NT2/D1 (cell line): Measurements from ENCODE around the gene SSB.
A peak's percentile ranks its signal among the peaks of the same experiment; 100 is the strongest.
"Not testable (repeated sequence)": the region's sequence is repeated elsewhere in the genome, so short reads cannot be mapped to it uniquely, and the experiment has no call there.

Experiments
- DNase-seq: peaks from one replicate; pipeline ENCODE4 v3.0.0-alpha.2; 2011; ENCODE audit warnings: low read depth, low spot score
- H3K27me3 ChIP-seq: 2 replicates; pipeline ENCODE4 v1.6.0; 2011; ENCODE audit warnings: mild to moderate bottlenecking; ENCODE audit not compliant: insufficient read length, insufficient read depth
- H3K36me3 ChIP-seq: 2 replicates; pipeline ENCODE4 v1.6.1; 2011; ENCODE audit warnings: mild to moderate bottlenecking, low read length, mixed read lengths; ENCODE audit not compliant: insufficient read depth, insufficient read length
- H3K4me1 ChIP-seq: 2 replicates; pipeline ENCODE4 v1.5.1; 2011; ENCODE audit not compliant: insufficient read depth, insufficient read length
- H3K4me3 ChIP-seq: 2 replicates; pipeline ENCODE4 v1.5.1; 2011; ENCODE audit warnings: low read depth; ENCODE audit not compliant: insufficient read length
- H3K9ac ChIP-seq: 2 replicates; pipeline ENCODE4 v1.6.0; 2011; ENCODE audit warnings: low read depth; ENCODE audit not compliant: insufficient read length
- H3K9me3 ChIP-seq: 2 replicates; pipeline ENCODE4 v1.5.1; 2011; ENCODE audit warnings: mild to moderate bottlenecking, low read length; ENCODE audit not compliant: insufficient read depth
- SUZ12 ChIP-seq: IDR thresholded peaks from 2 replicates; pipeline ENCODE4 v1.6.1; 2011; ENCODE audit not compliant: insufficient read length, insufficient read depth; ENCODE audit errors: extremely low read depth
- YY1 ChIP-seq: IDR thresholded peaks from 2 replicates; pipeline ENCODE4 v1.6.1; 2011; ENCODE audit not compliant: insufficient read length, insufficient read depth
- ZNF274 ChIP-seq: IDR thresholded peaks from 2 replicates; pipeline ENCODE4 v1.6.1; 2011; ENCODE audit warnings: mild to moderate bottlenecking, low read depth, low read length

SSB gene

GRCh38 chr2:169798718-169799592 is at the start of gene SSB:
Gene SSB (plus strand): TSS chr2:169798871. CDS start chr2:169800961, 2,090 bp downstream.
- Histone ChIP-seq H3K4me3 (peak within 1 kb of the TSS; percentile 91), H3K9ac (peak within 1 kb of the TSS; percentile 97), H3K9me3 (peaks cover 4% of the 10 kb centered on the region; the same call in 1 of the 2 replicates), H3K4me1 (no peaks in the 10 kb centered on the region), H3K27me3 (no peaks in the 10 kb centered on the region), H3K36me3 (peaks cover 37% of the 10 kb centered on the region)
- TF ChIP-seq ZNF274 (no peak), YY1 (no peak), SUZ12 (no peak)
- DNase-seq: peak; percentile 89

- TF ChIP-seq YY1: no peak
- TF ChIP-seq SUZ12: no peak
- TF ChIP-seq ZNF274: no peak
- peaks cover 13% of the 10 kb centered on the region; the same call in 1 of the 2 replicates for H3K9me3 ChIP-seq
- H3K36me3 ChIP-seq: peaks cover 28% of the 10 kb centered on the region
- H3K4me3 ChIP-seq: no peak overlapping the region
- no peaks in the 10 kb centered on the region for H3K4me1 ChIP-seq
- no peaks in the 10 kb centered on the region for H3K27me3 ChIP-seq
- H3K9ac ChIP-seq: no peak overlapping the region
- DNase-seq: no peak
Measured at GRCh38 chr2:169752752-169753151, 45.9 kb upstream of the SSB start.

- H3K9ac ChIP-seq: no peak overlapping the region
- H3K9me3 ChIP-seq: peaks cover 13% of the 10 kb centered on the region; the same call in 1 of the 2 replicates
- no peak for TF ChIP-seq YY1
- TF ChIP-seq SUZ12: no peak
- no peak for TF ChIP-seq ZNF274
- no peak overlapping the region for H3K4me3 ChIP-seq
- no peaks in the 10 kb centered on the region for H3K4me1 ChIP-seq
- no peaks in the 10 kb centered on the region for H3K27me3 ChIP-seq
- H3K36me3 ChIP-seq: peaks cover 9% of the 10 kb centered on the region
- no peak for DNase-seq
Measured at GRCh38 chr2:169755083-169755870, 43.4 kb upstream of the SSB start.

- Histone ChIP-seq H3K27me3 (no peaks in the 10 kb centered on the region), H3K4me3 (no peak overlapping the region), H3K36me3 (peaks cover 4% of the 10 kb centered on the region), H3K9ac (no peak overlapping the region), H3K9me3 (peaks cover 13% of the 10 kb centered on the region; the same call in 1 of the 2 replicates), H3K4me1 (no peaks in the 10 kb centered on the region)
- no peak for DNase-seq
- TF ChIP-seq SUZ12 (no peak), ZNF274 (no peak), YY1 (no peak)
Measured at GRCh38 chr2:169756342-169756741, 42.3 kb upstream of the SSB start.

GRCh38 chr2:169757356-169757755 is 41.3 kb upstream of the SSB start:
- Histone ChIP-seq H3K36me3 (no peaks in the 10 kb centered on the region), H3K4me1 (no peaks in the 10 kb centered on the region), H3K27me3 (no peaks in the 10 kb centered on the region), H3K4me3 (no peak overlapping the region), H3K9ac (no peak overlapping the region), H3K9me3 (peaks cover 13% of the 10 kb centered on the region; the same call in 1 of the 2 replicates)
- no peak for DNase-seq
- TF ChIP-seq SUZ12 (no peak), ZNF274 (no peak), YY1 (no peak)

- TF ChIP-seq SUZ12 (no peak), ZNF274 (no peak), YY1 (no peak)
- Histone ChIP-seq H3K4me1 (no peaks in the 10 kb centered on the region), H3K9me3 (peaks cover 13% of the 10 kb centered on the region; the same call in 1 of the 2 replicates), H3K36me3 (no peaks in the 10 kb centered on the region), H3K4me3 (no peak overlapping the region), H3K27me3 (no peaks in the 10 kb centered on the region), H3K9ac (no peak overlapping the region)
- DNase-seq: no peak
Measured at GRCh38 chr2:169757778-169758177, 40.9 kb upstream of the SSB start.

- H3K27me3 ChIP-seq: no peaks in the 10 kb centered on the region
- H3K9ac ChIP-seq: no peak overlapping the region
- TF ChIP-seq SUZ12 (no peak), YY1 (no peak)
- no peaks in the 10 kb centered on the region for H3K36me3 ChIP-seq
- no peak overlapping the region for H3K4me3 ChIP-seq
- DNase-seq: no peak
- H3K4me1 ChIP-seq: no peaks in the 10 kb centered on the region
- H3K9me3 ChIP-seq: peaks cover 13% of the 10 kb centered on the region; the same call in 1 of the 2 replicates
Measured at GRCh38 chr2:169759987-169760386, 38.7 kb upstream of the SSB start.

GRCh38 chr2:169760798-169761197 is 37.9 kb upstream of the SSB start:
- H3K4me3 ChIP-seq, H3K4me1 ChIP-seq, H3K36me3 ChIP-seq, H3K27me3 ChIP-seq, H3K9ac ChIP-seq, DNase-seq: not testable (repeated sequence)
- peaks cover 10% of the 10 kb centered on the region; the same call in 1 of the 2 replicates for H3K9me3 ChIP-seq
